PFSK-1 (cell line): ENCODE measurements around the gene SH3PXD2A.

Experiments used
- FOXP2 ChIP-seq: optimal IDR thresholded peaks from 2 replicates; pipeline ENCODE3; 2011; ENCODE audit warnings: borderline replicate concordance, control low read depth, inconsistent platforms; ENCODE audit not compliant: insufficient read depth; ENCODE audit errors: extremely low read length, extremely low read depth
- POLR2AphosphoS5 ChIP-seq: IDR thresholded peaks from 2 replicates; pipeline ENCODE4 v1.6.1; 2012; ENCODE audit warnings: low read depth, mild to moderate bottlenecking, control low read depth, low read length, moderate library complexity
- REST ChIP-seq, 2 experiments: IDR thresholded peaks; 2 replicates each; pipeline versions ENCODE4 v1.6.1 to v1.8.0; 2011 to 2012; ENCODE audit warnings: low read depth in 2 of 2, low read length in 2 of 2, control low read depth in 1 of 2, inconsistent platforms in 1 of 2, mild to moderate bottlenecking in 1 of 2, moderate library complexity in 1 of 2; ENCODE audit not compliant: insufficient read depth in 1 of 2
- SIN3A ChIP-seq: IDR thresholded peaks from 2 replicates; pipeline ENCODE4 v1.6.1; 2012; ENCODE audit warnings: mild to moderate bottlenecking, low read length, moderate library complexity, borderline replicate concordance; ENCODE audit not compliant: insufficient read depth
- TAF1 ChIP-seq: IDR thresholded peaks from 2 replicates; pipeline ENCODE4 v1.6.1; 2012; ENCODE audit warnings: low read length, control low read depth, borderline replicate concordance; ENCODE audit not compliant: insufficient read depth

SH3PXD2A gene

GRCh38 chr10:103669243-103669929, 186.0 kb downstream of the SH3PXD2A start:
- no peak for TF ChIP-seq REST (IDR thresholded peaks at IDR 0.05; ENCODE audit: insufficient read depth in 1 of 2, low read depth in 2 of 2, low read length in 2 of 2)
- no peak for TF ChIP-seq FOXP2
- no peak for TF ChIP-seq SIN3A
- TF ChIP-seq POLR2AphosphoS5, result no peak
- TF ChIP-seq TAF1, result no peak

GRCh38 chr10:103668351-103669242, 186.8 kb downstream of the SH3PXD2A start:
- peak; percentile 81 for TF ChIP-seq FOXP2
- no peak for TF ChIP-seq SIN3A
- 0 out of 4 replicates have a peak, but pooled peaks of 1 of the 2 experiments have one; percentile 16 for TF ChIP-seq REST (IDR thresholded peaks at IDR 0.05; ENCODE audit: insufficient read depth in 1 of 2, low read depth in 2 of 2, low read length in 2 of 2)

- TF ChIP-seq FOXP2, result no peak
- no peak for TF ChIP-seq SIN3A
- TF ChIP-seq REST (IDR thresholded peaks at IDR 0.05; ENCODE audit: insufficient read depth in 1 of 2, low read depth in 2 of 2, low read length in 2 of 2), result no peak
- no peak; the same call in 1 of the 2 replicates for TF ChIP-seq POLR2AphosphoS5
Measured at GRCh38 chr10:103667356-103667755, 188.0 kb downstream of the SH3PXD2A start.

GRCh38 chr10:103666762-103667150, 188.6 kb downstream of the SH3PXD2A start:
- no peak for TF ChIP-seq FOXP2
- TF ChIP-seq REST (IDR thresholded peaks at IDR 0.05; ENCODE audit: insufficient read depth in 1 of 2, low read depth in 2 of 2, low read length in 2 of 2), result no peak
- TF ChIP-seq POLR2AphosphoS5, result no peak
- no peak for TF ChIP-seq SIN3A
- no peak for TF ChIP-seq TAF1
